Measurements from ENCODE around the gene APBB2. TPM values are rescaled to one million over a fixed set of nuclear protein-coding genes. Genes with fewer than 3 reads are reported as not detected.

The APBB2 gene
- polyA plus RNA-seq, 3 donors from 2014 or later, result not detected

- no peak for DNase-seq
- Mint-ChIP-seq H3K9me3 (peaks cover 0 to 16% (median 2%) of the 10 kb centered on the region in 6 donors), H3K36me3 (peaks cover 0 to 5% (median 4%) of the 10 kb centered on the region in 3 donors), H3K27ac (no peak overlapping the region), H3K4me1 (peaks cover 6 to 19% of the 10 kb centered on the region in 2 donors), H3K4me3 (peak overlapping the region in 1 of 5 donors; percentile 42), H3K27me3 (ENCODE audit: low read depth in 3 of 3) (peaks cover 12 to 20% (median 20%) of the 10 kb centered on the region in 3 donors)
Measured at GRCh38 chr4:41211951-41212615, 2.3 kb downstream of the APBB2 start.

GRCh38 chr4:41209901-41210300 is 4.4 kb downstream of the APBB2 start:
- peaks cover 0 to 2% of the 10 kb centered on the region in 2 donors for H3K4me1 Mint-ChIP-seq
- peaks cover 4 to 15% (median 12%) of the 10 kb centered on the region in 3 donors for H3K27me3 Mint-ChIP-seq (ENCODE audit: low read depth in 3 of 3)
- peaks cover 0 to 5% (median 1%) of the 10 kb centered on the region in 6 donors for H3K9me3 Mint-ChIP-seq
- no peaks in the 10 kb centered on the region for H3K36me3 Mint-ChIP-seq
- no peak overlapping the region for H3K27ac Mint-ChIP-seq
- no peak overlapping the region for H3K4me3 Mint-ChIP-seq
- no peak for DNase-seq

GRCh38 chr4:41209187-41209586 is 5.2 kb downstream of the APBB2 start:
- DNase-seq, result no peak
- Mint-ChIP-seq H3K4me3 (no peak overlapping the region), H3K27ac (no peak overlapping the region), H3K36me3 (no peaks in the 10 kb centered on the region), H3K27me3 (ENCODE audit: low read depth in 3 of 3) (peaks cover 4 to 15% (median 12%) of the 10 kb centered on the region in 3 donors), H3K4me1 (no peaks in the 10 kb centered on the region), H3K9me3 (peaks cover 0 to 5% (median 1%) of the 10 kb centered on the region in 6 donors)

- no peak overlapping the region for H3K27ac Mint-ChIP-seq
- no peaks in the 10 kb centered on the region for H3K36me3 Mint-ChIP-seq
- H3K4me3 Mint-ChIP-seq, result peak overlapping the region in 1 of 5 donors; percentile 14
- DNase-seq, result no peak
- no peaks in the 10 kb centered on the region for H3K4me1 Mint-ChIP-seq
- peaks cover 0 to 3% (median 0%) of the 10 kb centered on the region in 6 donors for H3K9me3 Mint-ChIP-seq
- peaks cover 0 to 7% (median 4%) of the 10 kb centered on the region in 3 donors for H3K27me3 Mint-ChIP-seq (ENCODE audit: low read depth in 3 of 3)
Measured at GRCh38 chr4:41207291-41207831, 7.0 kb downstream of the APBB2 start.

- Mint-ChIP-seq H3K9me3 (peaks cover 0 to 3% (median 0%) of the 10 kb centered on the region in 6 donors), H3K4me3 (no peak overlapping the region)
Measured at GRCh38 chr4:41205854-41206460, 8.4 kb downstream of the APBB2 start.

GRCh38 chr4:41205130-41205529 is 9.2 kb downstream of the APBB2 start:
- Mint-ChIP-seq H3K36me3 (no peaks in the 10 kb centered on the region), H3K4me1 (no peaks in the 10 kb centered on the region), H3K27ac (no peak overlapping the region), H3K4me3 (no peak overlapping the region), H3K9me3 (peaks cover 0 to 5% (median 0%) of the 10 kb centered on the region in 6 donors), H3K27me3 (ENCODE audit: low read depth in 3 of 3) (peaks cover 0 to 3% (median 0%) of the 10 kb centered on the region in 3 donors)
- DNase-seq, result no peak

More at GRCh38 chr4:41205854-41206460, 8.4 kb downstream of the APBB2 start:
- Mint-ChIP-seq H3K27me3 (ENCODE audit: low read depth in 3 of 3) (peaks cover 0 to 3% (median 0%) of the 10 kb centered on the region in 3 donors), H3K36me3 (no peaks in the 10 kb centered on the region), H3K4me1 (no peaks in the 10 kb centered on the region), H3K27ac (no peak overlapping the region)
- DNase-seq, result no peak

GRCh38 chr4:41204400-41204978 is 9.9 kb downstream of the APBB2 start:
- Mint-ChIP-seq H3K9me3 (peaks cover 0 to 5% (median 0%) of the 10 kb centered on the region in 6 donors), H3K36me3 (no peaks in the 10 kb centered on the region), H3K27me3 (ENCODE audit: low read depth in 3 of 3) (peaks cover 0 to 3% (median 0%) of the 10 kb centered on the region in 3 donors), H3K27ac (no peak overlapping the region), H3K4me3 (no peak overlapping the region), H3K4me1 (no peaks in the 10 kb centered on the region)
- no peak for DNase-seq

- Mint-ChIP-seq H3K27ac (no peak overlapping the region), H3K4me3 (no peak overlapping the region), H3K36me3 (no peaks in the 10 kb centered on the region), H3K4me1 (no peaks in the 10 kb centered on the region), H3K27me3 (ENCODE audit: low read depth in 3 of 3) (peaks cover 0 to 3% (median 1%) of the 10 kb centered on the region in 3 donors), H3K9me3 (peaks cover 0 to 5% (median 0%) of the 10 kb centered on the region in 6 donors)
- DNase-seq, result no peak
Measured at GRCh38 chr4:41203841-41204240, 10.5 kb downstream of the APBB2 start.

DNA sequence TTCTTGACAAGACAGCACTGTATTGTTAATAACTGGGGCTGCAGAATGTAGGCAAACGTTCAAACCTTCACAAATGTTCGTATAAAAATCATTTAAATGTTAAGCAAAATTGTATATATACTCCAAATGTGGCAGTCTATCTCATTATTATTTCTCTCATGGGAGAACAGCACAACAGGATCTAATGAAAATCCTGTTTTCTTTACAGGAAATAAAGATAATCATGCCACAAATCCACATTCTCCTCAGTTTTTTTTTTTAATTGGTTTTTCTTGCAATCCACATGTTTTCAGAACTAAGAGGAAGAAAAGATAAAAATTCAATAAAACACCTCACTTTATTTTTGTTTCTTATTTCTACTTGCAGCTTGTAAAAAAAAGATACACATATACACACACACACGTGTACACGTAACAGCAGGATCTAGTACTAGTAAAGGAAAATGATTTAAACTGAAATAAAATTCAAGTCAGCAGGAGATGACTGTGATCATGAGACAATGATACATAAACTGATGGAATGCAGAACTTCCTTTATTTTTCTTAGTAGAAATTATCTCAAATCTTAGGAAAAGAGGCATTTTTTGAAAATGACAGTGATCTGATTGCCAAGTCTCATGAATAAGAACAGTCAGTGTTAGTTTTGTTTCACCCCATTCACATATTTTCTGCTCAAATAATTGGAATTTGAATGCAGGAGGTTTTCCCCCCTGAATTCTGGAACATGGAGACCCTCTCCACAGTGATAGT is 11.3 kb downstream of the APBB2 start:
- no peak overlapping the region for H3K4me3 Mint-ChIP-seq
- H3K4me1 Mint-ChIP-seq, result no peaks in the 10 kb centered on the region
- H3K27ac Mint-ChIP-seq, result no peak overlapping the region
- peaks cover 0 to 3% (median 0%) of the 10 kb centered on the region in 6 donors for H3K9me3 Mint-ChIP-seq
- DNase-seq, result no peak
- H3K27me3 Mint-ChIP-seq (ENCODE audit: low read depth in 3 of 3), result peaks cover 0 to 3% (median 2%) of the 10 kb centered on the region in 3 donors
- no peaks in the 10 kb centered on the region for H3K36me3 Mint-ChIP-seq

GRCh38 chr4:41202356-41202755 is 12.0 kb downstream of the APBB2 start:
- H3K4me1 Mint-ChIP-seq, result no peaks in the 10 kb centered on the region
- no peak overlapping the region for H3K4me3 Mint-ChIP-seq
- H3K9me3 Mint-ChIP-seq, result peaks cover 0 to 4% (median 1%) of the 10 kb centered on the region in 6 donors
- no peak for DNase-seq
- H3K27ac Mint-ChIP-seq, result no peak overlapping the region
- H3K27me3 Mint-ChIP-seq (ENCODE audit: low read depth in 3 of 3), result peaks cover 0 to 3% (median 2%) of the 10 kb centered on the region in 3 donors
- no peaks in the 10 kb centered on the region for H3K36me3 Mint-ChIP-seq

GRCh38 chr4:41200486-41201017 is 13.8 kb downstream of the APBB2 start:
- no peaks in the 10 kb centered on the region for H3K36me3 Mint-ChIP-seq
- no peak overlapping the region for H3K27ac Mint-ChIP-seq
- peaks cover 0 to 2% (median 1%) of the 10 kb centered on the region in 3 donors for H3K27me3 Mint-ChIP-seq (ENCODE audit: low read depth in 3 of 3)
- peaks cover 0 to 11% (median 1%) of the 10 kb centered on the region in 6 donors for H3K9me3 Mint-ChIP-seq
- H3K4me1 Mint-ChIP-seq, result no peaks in the 10 kb centered on the region
- H3K4me3 Mint-ChIP-seq, result no peak overlapping the region
- no peak for DNase-seq

GRCh38 chr4:41199788-41200187 is 14.6 kb downstream of the APBB2 start:
- H3K9me3 Mint-ChIP-seq, result peaks cover 0 to 11% (median 3%) of the 10 kb centered on the region in 6 donors
- DNase-seq, result no peak
- H3K36me3 Mint-ChIP-seq, result no peaks in the 10 kb centered on the region
- H3K27ac Mint-ChIP-seq, result no peak overlapping the region
- no peak overlapping the region for H3K4me3 Mint-ChIP-seq
- no peaks in the 10 kb centered on the region for H3K4me1 Mint-ChIP-seq
- H3K27me3 Mint-ChIP-seq (ENCODE audit: low read depth in 3 of 3), result peaks cover 0 to 2% (median 0%) of the 10 kb centered on the region in 3 donors

GRCh38 chr4:41197996-41198395 is 16.3 kb downstream of the APBB2 start:
- peaks cover 0 to 4% (median 0%) of the 10 kb centered on the region in 3 donors for H3K27me3 Mint-ChIP-seq (ENCODE audit: low read depth in 3 of 3)
- H3K9me3 Mint-ChIP-seq, result peaks cover 0 to 11% (median 3%) of the 10 kb centered on the region in 6 donors
- no peaks in the 10 kb centered on the region for H3K36me3 Mint-ChIP-seq
- H3K27ac Mint-ChIP-seq, result no peak overlapping the region
- no peak overlapping the region for H3K4me3 Mint-ChIP-seq
- no peak for DNase-seq
- no peaks in the 10 kb centered on the region for H3K4me1 Mint-ChIP-seq
